ENCODE results near the gene ZBED2. TPM values are rescaled to one million over a fixed set of nuclear protein-coding genes. Genes with fewer than 3 reads are reported as not detected.

ZBED2 gene
- total and polyA plus RNA-seq, 2 of the 8 experiments (the other 6 are each of a cell fraction or from before 2014, with no cell fraction given) = not detected

DNA sequence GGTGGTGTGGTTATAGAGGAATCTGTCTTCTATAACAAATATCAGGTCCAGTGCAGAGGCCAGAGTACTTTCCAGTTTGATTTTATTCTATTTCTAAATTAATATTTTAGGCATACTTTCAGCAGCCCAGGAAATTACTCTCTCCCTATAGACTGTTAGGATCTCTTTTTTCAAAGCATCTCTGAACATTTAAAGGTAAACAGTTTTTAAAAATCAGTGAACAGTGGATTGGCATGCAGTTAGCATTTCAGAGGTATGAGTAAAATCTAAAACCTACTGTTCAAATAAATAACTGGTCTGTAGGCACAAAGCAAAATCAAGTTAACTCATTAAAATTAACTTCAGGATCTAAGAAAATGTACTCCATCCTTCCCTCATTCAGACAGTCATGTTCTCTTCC lies 3.0 kb downstream of the ZBED2 start (continued):
- TF ChIP-seq ASH2L (IDR thresholded peaks at IDR 0.05; ENCODE audit: low read length) (no peak), POU5F1 (IDR thresholded peaks at IDR 0.05; ENCODE audit: low read depth, low read length) (no peak), CHD2 (IDR thresholded peaks at IDR 0.05; ENCODE audit: low read length) (no peak), KDM1A (IDR thresholded peaks at IDR 0.05; ENCODE audit: borderline replicate concordance, low read length) (no peak)

Data from H1 (cell line).